HG02870 (cell line): ENCODE measurements around the gene FBRSL1.
"Not testable (repeated sequence)": the region's sequence is repeated elsewhere in the genome, so short reads cannot be mapped to it uniquely, and the experiment has no call there.

Experiments
- ATAC-seq: cut with Tn5 transposase; IDR thresholded peaks from one replicate; pipeline ENCODE4 v1.9.1; 2021; ENCODE audit warnings: mild to moderate bottlenecking, moderate library complexity; ENCODE audit not compliant: unreplicated experiment

FBRSL1 gene

GRCh38 chr12:132522592-132523380, 32.8 kb downstream of the FBRSL1 start:
- no peak for ATAC-seq

GRCh38 chr12:132523576-132524331, 33.8 kb downstream of the FBRSL1 start:
- ATAC-seq = peak; percentile 62

GRCh38 chr12:132524405-132524804, 34.5 kb downstream of the FBRSL1 start:
- ATAC-seq = no peak

DNA sequence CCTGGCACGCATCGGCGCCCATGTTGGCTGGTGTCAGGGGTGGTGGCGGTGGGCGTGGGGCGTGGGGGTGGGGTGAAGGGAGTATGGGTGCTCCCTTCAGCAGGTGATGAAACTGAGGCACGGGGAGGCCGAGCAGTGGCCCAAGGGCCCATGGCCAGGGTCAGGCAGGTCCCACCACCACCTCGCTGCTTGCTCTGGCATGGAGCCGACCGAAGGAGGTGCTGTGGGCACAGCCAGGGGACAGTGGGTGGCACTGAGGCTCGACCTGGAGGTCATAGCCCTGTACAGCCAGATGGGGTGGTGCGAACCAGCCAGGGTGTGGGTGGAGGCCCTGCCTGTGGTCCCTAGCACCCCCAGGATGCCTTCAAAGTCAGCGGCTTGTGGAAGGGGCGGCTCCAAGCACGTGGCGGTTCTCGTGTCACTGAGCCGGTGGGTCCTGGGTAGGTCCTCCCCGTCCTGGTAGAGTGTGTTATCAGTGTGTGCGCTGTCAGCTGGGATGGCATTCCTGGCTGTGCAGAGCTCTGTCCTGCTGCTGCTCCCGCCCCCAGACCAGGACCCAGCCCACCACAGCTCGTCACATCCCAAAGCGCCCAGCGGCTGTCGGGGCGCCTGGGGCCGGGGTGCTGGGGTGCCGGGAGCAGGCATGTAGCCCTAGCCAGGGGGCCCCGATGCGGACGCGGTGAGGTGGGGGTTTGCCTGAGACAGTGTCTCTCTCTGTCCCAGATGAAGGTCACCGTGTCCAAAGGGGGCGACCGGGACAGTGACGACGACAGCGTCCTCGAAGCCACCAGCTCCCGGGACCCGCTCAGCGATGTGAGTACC, 35.3 kb downstream of the FBRSL1 start:
- no peak for ATAC-seq

- no peak for ATAC-seq
Observed at GRCh38 chr12:132525833-132526455, 36.0 kb downstream of the FBRSL1 start.

DNA sequence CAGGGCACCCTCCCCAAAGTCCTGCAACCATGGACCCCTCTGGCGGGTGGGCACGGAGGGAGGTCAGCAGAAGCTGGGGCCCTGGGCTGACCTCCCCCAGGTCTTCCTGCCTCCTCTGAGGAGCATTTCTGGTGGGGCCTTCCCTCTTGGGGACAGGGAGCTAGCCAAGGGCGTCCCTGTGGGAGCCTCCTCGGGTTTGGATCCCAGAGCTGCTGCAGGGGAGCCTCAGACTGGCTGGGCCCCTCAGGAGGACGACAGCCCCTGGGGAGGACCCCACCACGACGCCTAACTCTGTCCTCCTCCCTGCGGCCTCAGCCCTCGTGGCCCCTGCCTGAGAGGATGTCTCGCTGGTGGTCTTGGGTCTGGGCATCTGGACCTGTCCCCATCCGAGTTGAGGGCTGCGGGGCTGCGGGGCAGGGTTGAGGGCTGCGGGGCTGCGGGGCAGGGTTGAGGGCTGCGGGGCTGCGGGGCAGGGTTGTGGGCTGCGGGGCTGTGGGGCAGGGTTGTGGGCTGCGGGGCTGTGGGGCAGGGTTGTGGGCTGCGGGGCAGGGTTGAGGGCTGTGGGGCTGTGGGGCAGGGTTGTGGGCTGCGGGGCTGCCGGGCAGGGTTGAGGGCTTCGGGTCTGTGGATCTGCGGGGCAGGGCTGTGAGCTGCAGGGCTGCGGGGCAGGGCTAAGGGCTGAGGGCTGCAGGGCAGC, 37.4 kb downstream of the FBRSL1 start:
- ATAC-seq = no peak

- no peak for ATAC-seq
Observed at GRCh38 chr12:132527883-132528264, 37.9 kb downstream of the FBRSL1 start.

GRCh38 chr12:132528564-132529106, 38.7 kb downstream of the FBRSL1 start:
- no peak for ATAC-seq

DNA sequence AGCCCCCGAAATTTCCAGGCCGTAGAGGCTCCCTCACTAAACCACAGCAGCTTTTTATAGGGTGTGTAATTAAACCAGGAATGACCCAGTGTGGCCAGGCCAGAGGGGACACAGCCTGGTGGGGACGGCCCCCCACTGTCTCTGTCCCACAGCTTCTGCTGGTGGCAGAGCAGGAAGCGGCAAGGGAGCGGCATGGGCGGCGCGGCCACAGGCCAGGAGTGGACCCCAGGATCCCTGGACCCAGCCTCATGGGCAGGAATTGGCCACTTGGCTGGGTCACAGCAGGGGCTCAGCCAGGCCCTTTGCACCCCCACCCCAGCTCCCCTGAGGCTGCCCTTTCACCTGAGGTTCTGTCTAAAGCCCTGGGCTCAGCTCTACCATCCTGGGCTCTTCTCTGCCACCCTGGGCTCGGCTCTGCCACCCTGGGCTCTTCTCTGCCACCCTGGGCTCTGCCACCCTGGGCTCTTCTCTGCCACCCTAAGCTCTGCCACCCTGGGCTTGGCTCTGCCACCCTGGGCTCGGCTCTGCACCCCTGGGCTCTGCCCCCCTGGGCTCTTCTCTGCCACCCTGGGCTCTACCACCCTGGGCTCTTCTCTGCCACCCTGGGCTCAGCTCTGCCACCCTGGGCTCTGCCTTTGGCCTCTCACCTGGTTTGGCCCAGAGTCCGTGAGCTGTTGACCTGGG, 39.3 kb downstream of the FBRSL1 start:
- ATAC-seq = no peak

- no peak for ATAC-seq
Observed at GRCh38 chr12:132529906-132530305, 40.0 kb downstream of the FBRSL1 start.

- no peak for ATAC-seq
Observed at GRCh38 chr12:132530447-132530846, 40.5 kb downstream of the FBRSL1 start.

DNA sequence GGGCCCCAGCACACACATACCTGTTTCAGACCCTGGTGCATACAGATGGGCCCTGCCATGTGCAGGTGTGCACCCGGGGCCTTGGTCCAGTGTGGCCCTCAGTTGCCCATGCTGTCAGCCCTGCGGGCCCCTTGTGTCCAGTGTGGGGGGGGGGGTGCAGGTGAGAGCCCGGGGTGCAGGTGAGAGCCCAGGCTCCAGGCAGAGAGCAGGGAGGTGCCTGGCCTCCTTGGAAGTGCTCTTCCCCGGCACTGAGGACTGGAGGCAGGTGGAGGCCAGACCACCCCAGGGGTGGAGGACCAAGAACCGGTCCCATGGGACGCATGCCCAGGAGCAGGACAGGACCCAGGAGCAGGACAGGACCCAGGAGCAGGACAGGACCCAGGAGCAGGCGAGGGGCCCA, 40.9 kb downstream of the FBRSL1 start:
- ATAC-seq = no peak

DNA sequence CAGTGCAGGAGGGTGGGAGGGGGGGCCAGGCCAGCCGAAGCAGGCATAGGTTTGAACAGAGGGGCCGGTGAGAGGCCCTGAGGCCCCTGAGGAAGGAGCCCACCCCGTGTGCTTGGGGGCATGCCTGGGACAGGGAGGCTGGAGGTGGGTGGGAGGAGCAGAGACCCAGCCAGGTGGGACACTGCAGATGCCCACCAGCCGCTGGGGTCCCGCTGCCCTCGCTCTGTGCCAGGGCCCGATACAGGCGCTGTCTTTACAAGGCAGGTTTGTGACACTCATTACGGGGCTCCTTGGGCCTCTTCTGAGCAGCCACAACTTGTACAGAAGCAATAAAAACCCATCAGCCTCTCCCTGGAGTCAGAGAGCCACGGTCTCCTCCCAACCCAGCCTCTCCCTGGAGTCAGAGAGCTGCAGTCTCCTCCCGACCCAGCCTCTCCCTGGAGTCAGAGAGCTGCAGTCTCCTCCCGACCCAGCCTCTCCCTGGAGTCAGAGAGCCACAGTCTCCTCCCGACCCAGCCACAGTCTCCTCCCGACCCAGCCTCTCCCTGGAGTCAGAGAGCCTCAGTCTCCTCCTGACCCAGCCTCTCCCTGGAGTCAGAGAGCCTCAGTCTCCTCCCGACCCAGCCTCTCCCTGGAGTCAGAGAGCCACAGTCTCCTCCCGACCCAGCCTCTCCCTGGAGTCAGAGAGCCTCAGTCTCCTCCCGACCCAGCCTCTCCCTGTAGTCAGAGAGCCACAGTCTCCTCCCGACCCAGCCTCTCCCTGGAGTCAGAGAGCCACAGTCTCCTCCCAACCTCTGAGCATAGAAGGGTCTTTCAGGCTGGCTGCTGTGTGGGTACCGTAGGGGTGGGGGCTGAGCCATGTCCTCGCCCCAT, 43.0 kb downstream of the FBRSL1 start:
- not testable (repeated sequence) for ATAC-seq

DNA sequence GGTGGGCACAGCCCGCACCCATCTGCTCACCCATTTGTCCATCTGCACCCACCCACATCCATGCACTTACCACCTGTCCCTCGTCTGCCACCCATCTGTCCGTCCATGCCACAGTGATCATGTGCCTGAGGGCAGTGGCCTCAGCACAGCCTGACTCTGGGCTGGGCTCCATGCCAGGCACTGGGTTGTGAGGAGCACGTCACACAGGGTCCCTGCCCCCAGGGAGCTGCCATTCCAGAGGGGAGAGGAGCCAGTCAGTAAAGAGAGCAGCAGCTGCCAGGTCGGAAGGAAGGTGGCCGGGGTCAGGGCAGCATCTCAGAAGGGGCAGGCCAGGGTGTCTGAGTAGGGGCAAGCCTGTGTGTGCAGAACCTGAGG, 43.6 kb downstream of the FBRSL1 start:
- no peak for ATAC-seq

GRCh38 chr12:132534076-132534475, 44.1 kb downstream of the FBRSL1 start:
- no peak for ATAC-seq

GRCh38 chr12:132535019-132535418, 45.1 kb downstream of the FBRSL1 start:
- ATAC-seq = no peak

GRCh38 chr12:132536102-132536876, 46.3 kb downstream of the FBRSL1 start:
- no peak for ATAC-seq

GRCh38 chr12:132537049-132537448, 47.1 kb downstream of the FBRSL1 start:
- no peak for ATAC-seq
